Measurements from ENCODE around the gene CNOT11. TPM values are rescaled to one million over a fixed set of nuclear protein-coding genes. Genes with fewer than 3 reads are reported as not detected.

The CNOT11 gene
- total RNA-seq, 1 donor = 51.0 TPM

GRCh38 chr2:101262142-101262541 lies 9.5 kb downstream of the CNOT11 start:
- TF ChIP-seq CTCF (IDR thresholded peaks at IDR 0.05; ENCODE audit: insufficient read depth, low read depth, low read length) = no peak
- DNase-seq (ENCODE audit: low read depth) = no peak
- no peak overlapping the region for H3K4me3 ChIP-seq (ENCODE audit: low read depth, low read length)

- DNase-seq (ENCODE audit: low read depth) = no peak
- no peak for TF ChIP-seq CTCF (IDR thresholded peaks at IDR 0.05; ENCODE audit: insufficient read depth, low read depth, low read length)
- no peak overlapping the region for H3K4me3 ChIP-seq (ENCODE audit: low read depth, low read length)
These were observed 10.7 kb downstream of the CNOT11 start for GRCh38 chr2:101263377-101263800.

GRCh38 chr2:101264360-101264939 lies 11.8 kb downstream of the CNOT11 start:
- DNase-seq (ENCODE audit: low read depth) = no peak
- no peak for TF ChIP-seq CTCF (IDR thresholded peaks at IDR 0.05; ENCODE audit: insufficient read depth, low read depth, low read length)
- H3K4me3 ChIP-seq (ENCODE audit: low read depth, low read length) = no peak overlapping the region

- no peak for DNase-seq (ENCODE audit: low read depth)
- TF ChIP-seq CTCF (IDR thresholded peaks at IDR 0.05; ENCODE audit: insufficient read depth, low read depth, low read length) = no peak
- H3K4me3 ChIP-seq (ENCODE audit: low read depth, low read length) = no peak overlapping the region
These were observed 13.3 kb downstream of the CNOT11 start for GRCh38 chr2:101265893-101266499.

- no peak for DNase-seq (ENCODE audit: low read depth)
- TF ChIP-seq CTCF (IDR thresholded peaks at IDR 0.05; ENCODE audit: insufficient read depth, low read depth, low read length) = no peak
- H3K4me3 ChIP-seq (ENCODE audit: low read depth, low read length) = no peak overlapping the region
These were observed 15.3 kb downstream of the CNOT11 start for GRCh38 chr2:101267671-101268656.

GRCh38 chr2:101270700-101271259 lies 18.1 kb downstream of the CNOT11 start:
- no peak overlapping the region for H3K4me3 ChIP-seq (ENCODE audit: low read depth, low read length)
- TF ChIP-seq CTCF (IDR thresholded peaks at IDR 0.05; ENCODE audit: insufficient read depth, low read depth, low read length) = no peak
- no peak for DNase-seq (ENCODE audit: low read depth)

Data from fibroblast of villous mesenchyme (primary cell).